ENCODE measurements around the gene CAMTA1.

DNA sequence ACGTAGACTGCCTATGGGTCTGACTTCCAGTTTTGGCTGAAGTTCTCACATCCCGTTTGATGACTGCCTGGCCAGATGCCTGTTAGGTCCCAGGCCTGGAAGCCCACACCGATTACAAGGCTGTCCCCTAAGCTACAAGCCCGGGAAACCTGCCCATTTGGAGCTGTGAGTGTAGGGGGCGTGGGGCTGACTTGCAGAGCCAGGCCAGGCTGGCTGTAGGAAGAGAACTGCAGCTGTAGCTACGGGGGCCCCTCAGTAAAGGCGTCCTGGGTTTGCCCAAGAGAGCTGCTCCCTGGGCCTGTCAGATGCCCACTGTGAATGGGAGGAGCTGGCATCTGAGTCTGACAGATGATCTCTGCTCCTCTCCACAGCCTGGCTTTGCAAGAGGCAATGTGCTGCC is 199.7 kb downstream of the CAMTA1 start:
- no peak for TF ChIP-seq SNAI2 (CRISPR knock-in tag; IDR thresholded peaks at IDR 0.05)
- TF ChIP-seq, protein P1, sequence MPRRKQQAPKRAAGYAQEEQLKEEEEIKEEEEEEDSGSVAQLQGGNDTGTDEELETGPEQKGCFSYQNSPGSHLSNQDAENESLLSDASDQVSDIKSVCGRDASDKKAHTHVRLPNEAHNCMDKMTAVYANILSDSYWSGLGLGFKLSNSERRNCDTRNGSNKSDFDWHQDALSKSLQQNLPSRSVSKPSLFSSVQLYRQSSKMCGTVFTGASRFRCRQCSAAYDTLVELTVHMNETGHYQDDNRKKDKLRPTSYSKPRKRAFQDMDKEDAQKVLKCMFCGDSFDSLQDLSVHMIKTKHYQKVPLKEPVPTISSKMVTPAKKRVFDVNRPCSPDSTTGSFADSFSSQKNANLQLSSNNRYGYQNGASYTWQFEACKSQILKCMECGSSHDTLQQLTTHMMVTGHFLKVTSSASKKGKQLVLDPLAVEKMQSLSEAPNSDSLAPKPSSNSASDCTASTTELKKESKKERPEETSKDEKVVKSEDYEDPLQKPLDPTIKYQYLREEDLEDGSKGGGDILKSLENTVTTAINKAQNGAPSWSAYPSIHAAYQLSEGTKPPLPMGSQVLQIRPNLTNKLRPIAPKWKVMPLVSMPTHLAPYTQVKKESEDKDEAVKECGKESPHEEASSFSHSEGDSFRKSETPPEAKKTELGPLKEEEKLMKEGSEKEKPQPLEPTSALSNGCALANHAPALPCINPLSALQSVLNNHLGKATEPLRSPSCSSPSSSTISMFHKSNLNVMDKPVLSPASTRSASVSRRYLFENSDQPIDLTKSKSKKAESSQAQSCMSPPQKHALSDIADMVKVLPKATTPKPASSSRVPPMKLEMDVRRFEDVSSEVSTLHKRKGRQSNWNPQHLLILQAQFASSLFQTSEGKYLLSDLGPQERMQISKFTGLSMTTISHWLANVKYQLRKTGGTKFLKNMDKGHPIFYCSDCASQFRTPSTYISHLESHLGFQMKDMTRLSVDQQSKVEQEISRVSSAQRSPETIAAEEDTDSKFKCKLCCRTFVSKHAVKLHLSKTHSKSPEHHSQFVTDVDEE (CRISPR knock-in tag; IDR thresholded peaks at IDR 0.05): no peak
- no peak for TF ChIP-seq ZNF8 (CRISPR knock-in tag; IDR thresholded peaks at IDR 0.05)
- TF ChIP-seq CREB5 (CRISPR knock-in tag; IDR thresholded peaks at IDR 0.05; ENCODE audit: low read depth): no peak
- no peak for TF ChIP-seq BACH2 (CRISPR knock-in tag; IDR thresholded peaks at IDR 0.05; ENCODE audit: borderline replicate concordance)
- TF ChIP-seq RARB (CRISPR knock-in tag; IDR thresholded peaks at IDR 0.05): no peak
- TF ChIP-seq CSRNP3 (CRISPR knock-in tag; IDR thresholded peaks at IDR 0.05): no peak
- no peak for TF ChIP-seq PATZ1 (CRISPR knock-in tag; IDR thresholded peaks at IDR 0.05; ENCODE audit: borderline replicate concordance)
- TF ChIP-seq ESRRG (CRISPR knock-in tag; IDR thresholded peaks at IDR 0.05): no peak
